NCI-H1694 (cell line): ENCODE results near the gene HIP1.
A peak's percentile ranks its signal among the peaks of the same experiment; 100 is the strongest.
"Not testable (repeated sequence)": the region's sequence is repeated elsewhere in the genome, so short reads cannot be mapped to it uniquely, and the experiment has no call there.

ENCODE experiments used
- DNase-seq: peaks from one replicate; lab custom pipeline; 2025; lab: John Stamatoyannopoulos, UW

The HIP1 gene

DNA sequence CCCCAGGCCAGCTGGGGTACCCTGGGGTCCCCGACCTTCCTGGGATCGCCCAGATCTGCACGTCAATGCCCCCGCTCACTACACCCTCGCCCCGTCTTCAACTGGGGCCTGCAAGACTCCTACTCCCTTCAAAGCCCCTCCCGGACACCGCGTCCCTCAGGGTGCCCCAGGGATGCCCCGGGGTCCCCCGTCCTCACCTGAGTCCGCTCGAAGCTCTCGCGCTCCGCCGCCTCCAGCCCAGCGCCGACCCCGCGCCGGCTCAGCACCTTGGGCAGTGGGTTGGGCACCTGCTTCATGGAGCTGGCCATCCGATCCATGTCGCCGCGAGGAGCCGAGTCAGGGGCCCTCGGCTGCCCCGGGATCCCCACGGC is at the start of gene HIP1:
Gene HIP1 (minus strand): TSS at position 338 of the 371 bp plus-strand sequence. CDS start 21 bp downstream, at position 317.
- DNase-seq = no peak

DNA sequence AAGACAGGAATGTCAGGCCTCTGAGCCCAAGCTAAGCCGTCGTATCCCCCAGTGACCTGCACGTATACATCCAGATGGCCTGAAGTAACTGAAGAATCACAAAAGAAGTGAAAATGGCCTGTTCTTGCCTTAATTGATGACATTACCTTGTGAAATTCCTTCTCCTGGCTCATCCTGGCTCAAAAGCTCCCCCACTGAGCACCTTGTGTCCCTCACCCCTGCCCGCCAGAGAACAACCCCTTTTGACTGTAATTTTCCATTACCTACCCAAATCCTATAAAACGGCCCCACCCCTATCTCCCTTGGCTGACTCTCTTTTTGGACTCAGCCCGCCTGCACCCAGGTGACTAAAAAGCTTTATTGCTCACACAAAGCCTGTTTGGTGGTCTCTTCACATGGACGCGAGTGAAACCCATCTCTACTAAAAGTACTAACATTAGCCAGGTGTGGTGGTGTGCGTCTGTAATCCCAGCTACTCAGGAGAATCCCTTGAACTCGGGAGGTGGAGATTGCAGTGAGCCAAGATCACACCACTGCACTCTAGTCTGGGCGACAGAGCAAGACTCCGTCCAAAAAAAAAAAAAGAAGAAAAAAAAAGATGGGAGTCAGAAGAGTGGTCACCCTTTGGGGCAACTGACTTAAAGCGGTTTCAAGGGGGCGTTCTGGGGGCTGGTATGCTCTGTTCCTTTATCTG is 49.6 kb upstream of the HIP1 start:
- not testable (repeated sequence) for DNase-seq

DNA sequence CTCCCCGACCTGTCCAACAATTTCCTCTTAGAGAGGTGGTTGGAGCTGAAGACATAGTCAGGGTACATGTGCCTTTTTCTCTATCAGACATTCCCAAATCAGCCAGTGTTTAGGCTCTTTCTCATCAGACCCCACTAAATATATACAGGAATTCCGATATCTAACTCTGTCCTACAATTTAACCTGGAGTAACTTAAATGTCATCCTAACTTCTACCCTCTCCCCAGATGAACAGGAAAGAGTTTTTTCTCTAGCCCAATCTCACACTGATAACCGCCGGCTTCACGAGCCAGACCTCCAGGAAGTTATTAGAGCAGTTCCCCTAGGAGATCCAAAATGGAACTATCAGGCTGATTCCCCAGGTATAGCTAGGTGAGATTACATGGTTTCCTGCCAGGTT is 44.3 kb upstream of the HIP1 start:
- not testable (repeated sequence) for DNase-seq

DNA sequence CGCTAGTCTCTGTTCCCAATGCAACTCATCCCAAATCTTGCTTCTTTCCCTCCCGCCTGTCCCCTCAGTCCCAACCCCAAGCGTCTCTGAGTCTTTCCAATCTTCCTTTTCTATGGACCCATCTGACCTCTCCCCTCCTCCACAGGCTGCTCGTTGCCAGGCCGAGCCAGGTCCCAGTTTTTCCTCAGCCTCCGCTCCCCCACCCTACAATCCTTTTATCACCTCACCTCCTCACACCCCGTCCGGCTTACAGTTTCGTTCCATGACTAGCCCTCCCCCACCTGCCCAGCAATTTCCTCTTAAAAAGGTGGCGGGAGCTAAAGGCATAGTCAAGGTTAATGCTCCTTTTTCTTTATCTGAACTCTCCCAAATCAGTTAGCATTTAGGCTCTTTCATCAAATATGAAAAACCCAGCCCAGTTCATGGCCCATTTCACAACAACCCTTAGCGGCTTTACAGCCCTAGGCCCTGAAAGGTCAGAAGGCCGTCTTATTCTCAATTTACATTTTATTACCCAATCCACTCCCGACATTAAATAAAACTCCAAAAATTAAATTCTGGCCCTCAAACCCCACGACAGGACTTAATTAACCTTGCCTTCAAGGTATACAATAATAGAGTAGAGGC is 42.0 kb upstream of the HIP1 start:
- not testable (repeated sequence) for DNase-seq

DNA sequence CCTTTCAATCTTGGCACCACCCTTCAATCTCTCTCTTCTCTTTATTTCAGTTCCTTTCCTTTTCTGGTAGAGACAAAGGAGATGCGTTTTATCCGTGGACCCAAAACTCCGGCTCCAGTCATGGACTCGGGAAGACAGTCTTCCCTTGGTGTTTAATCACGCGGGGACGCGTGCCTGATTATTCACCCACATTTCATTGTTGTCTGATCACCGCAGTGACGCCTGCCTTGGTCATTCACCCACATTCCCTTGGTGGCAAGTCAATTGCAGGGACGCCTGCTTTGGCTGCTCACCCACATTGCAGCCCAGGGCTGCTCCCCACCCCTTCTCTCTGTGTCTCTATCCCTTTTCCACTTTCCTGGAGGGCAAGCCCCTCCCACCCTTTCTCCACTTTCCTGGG is 40.8 kb upstream of the HIP1 start:
- DNase-seq = not testable (repeated sequence)

DNA sequence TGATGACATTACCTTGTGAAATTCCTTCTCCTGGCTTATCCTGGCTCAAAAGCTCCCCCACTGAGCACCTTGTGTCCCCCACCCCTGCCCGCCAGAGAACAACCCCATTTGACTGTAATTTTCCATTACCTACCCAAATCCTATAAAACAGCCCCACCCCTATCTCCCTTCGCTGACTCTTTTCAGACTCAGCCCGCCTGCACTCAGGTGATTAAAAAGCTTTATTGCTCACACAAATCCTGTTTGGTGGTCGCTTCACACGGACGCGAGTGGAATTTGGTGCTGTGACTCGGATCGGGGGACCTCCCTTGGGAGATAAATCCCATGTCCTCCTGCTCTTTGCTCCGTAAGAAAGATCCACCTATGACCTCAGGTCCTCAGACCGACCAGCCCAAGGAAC is 40.3 kb upstream of the HIP1 start:
- DNase-seq = not testable (repeated sequence)

DNA sequence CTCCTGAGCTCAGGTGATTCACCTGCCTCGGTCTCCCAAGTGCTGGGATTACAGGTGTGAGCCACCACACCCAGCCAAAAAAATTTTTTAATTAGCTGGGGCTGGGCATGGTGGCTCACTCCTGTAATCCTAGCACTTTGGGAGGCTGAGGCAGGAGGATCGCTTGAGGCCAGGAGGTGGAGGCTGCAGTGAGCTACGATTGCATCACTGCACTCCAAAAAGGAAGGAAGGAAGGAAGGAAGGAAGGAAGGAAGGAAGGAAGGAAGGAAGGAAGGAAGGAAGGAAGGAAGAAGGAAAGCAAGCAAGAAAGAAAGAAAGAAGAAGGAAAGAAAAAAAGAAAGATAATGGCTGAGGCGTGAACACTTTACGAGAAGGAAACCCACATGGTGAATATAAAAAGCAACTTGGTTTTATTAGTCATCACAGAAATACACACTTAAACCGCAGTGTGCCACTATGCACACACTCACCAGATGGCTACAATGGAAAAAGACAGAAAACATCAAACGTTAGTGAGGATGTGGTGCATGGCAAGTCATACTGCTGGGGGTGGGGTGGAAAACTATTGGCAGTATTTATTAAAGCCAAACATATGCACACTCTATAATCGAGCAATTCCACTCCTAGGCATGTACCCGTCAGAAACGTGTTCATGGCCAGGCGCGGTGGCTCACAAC is 37.7 kb upstream of the HIP1 start:
- peak; percentile 88 for DNase-seq

DNA sequence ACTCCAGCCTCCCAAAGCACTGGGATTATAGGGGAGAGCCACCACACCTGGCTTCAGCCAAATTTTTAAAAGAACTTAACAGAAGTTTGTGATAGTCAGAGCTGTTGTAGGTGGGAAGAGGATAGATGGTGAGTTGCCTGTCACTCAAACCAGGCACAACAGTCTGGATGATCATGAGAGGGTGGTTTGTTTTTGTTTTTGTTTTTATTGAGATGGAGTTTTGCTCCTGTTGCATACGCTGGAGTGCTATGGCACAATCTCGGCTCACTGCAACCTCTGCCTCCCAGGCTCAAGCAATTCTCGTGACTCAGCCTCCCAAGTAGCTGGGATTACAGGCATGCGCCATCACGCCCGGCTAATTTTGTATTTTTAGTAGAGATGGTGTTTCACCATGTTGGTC is 35.2 kb upstream of the HIP1 start:
- DNase-seq = not testable (repeated sequence)

DNA sequence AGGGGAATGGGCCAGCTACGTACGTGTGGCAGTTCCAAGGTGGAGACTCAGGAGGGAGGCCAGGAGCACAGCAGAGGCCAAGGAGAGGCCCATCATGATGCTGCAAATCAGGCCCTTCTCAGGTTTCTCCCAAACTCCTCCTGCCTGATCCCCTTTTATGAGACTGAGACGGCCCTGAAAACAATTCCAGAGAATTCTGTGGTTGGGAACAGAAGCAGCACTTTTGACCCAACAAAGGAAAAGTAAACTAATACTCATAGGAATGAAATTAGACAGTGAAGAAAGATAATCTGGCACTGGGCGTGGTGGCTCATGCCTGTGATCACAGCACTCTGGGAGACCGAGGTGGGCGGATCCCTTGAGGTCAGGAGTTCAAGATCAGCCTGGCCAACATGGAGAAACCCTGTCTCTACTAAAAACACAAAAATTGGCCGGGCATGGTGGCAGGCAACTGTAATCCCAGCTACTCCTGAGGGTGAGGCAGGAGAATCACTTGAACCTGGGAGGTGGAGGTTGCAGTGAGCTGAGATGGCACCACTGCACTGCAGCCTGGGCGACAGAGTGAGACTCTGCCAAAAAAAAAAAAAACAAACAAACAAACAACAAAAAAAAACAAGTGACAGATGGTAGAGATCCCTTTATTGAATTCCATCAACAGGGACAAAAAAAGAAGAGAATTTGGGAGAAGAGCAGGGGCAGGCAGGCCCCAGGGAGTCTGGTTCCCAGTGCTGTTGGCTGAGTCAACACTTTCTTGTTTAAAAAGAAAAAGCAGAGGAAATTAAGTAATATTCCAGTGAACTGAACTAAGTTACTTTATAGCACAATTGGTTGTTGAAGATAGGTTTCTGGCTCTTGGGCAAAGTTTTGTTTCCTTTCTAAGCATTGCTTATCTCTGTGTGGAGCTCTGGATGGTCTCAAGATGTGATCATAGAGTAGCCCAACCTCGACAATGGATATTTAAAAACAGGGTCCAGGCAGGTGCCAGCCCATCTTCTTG is 33.6 kb upstream of the HIP1 start, which contains the start of gene CCL26:
Gene CCL26 (minus strand): TSS at position 131 of the 997 bp plus-strand sequence. CDS start 35 bp downstream, at position 96.
- DNase-seq = peak; percentile 30

DNA sequence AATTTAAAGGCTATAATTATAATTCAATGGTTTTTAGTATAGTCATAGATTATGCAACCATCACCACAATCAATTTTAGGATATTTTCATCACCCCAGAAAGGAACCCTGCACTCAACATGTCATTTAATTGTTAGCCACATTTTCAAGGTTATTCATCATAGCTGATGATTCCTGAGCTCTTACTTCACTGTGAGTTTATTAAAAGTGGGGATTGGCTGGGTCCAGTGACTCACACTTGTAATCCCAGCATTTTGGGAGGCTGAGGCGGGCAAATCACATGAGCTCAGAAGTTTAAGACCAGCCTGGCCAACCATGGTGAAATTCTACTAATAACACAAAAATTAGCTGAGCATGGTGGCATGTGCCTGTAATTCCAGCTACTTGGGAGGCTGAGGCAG is 32.5 kb upstream of the HIP1 start:
- DNase-seq = no peak

DNA sequence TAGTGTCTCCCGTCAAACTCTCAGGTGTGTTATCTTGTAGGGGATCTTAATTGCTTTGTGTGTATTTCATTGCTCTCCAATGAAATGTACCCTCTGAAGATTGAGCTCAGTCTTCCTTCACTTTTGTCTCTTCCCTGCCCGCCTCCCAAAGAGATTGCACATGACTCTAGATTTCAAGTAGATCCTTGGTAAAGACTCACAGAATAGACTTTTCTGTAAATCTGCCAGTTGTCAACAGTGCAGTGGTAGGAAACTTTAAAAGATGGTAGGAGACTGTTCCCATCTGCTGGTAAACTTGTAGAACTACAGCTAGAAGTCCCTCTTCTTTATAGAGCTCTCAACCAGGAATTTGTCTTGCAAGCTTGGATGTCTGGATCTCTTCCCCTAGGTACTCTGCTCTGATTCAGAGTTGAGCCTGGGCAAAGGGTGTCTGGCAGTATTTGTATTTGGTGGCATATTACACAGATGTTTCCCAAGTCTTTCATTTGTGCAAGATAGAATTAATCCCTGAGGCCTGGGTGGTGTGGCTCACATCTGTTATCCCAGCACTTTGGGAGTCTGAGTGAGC is 23.7 kb upstream of the HIP1 start:
- peak; percentile 58 for DNase-seq

DNA sequence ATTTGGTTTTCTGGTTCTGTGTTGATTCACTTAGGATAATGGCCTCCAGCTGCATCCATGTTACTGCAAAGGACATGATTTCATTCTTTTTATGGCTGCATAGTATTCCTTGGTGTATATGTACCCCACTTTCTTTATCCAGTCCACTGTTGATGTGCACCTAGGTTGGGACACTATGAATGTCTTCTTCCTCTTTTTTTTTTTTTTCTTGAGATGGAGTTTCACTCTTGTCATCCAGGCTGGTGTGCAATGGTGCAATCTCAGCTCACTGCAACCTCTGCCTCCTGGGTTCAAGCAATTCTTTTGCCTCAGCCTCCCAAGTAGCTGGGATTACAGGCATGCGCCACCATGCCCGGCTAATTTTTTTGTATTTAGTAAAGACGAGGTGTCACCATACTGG is 23.1 kb upstream of the HIP1 start:
- not testable (repeated sequence) for DNase-seq

DNA sequence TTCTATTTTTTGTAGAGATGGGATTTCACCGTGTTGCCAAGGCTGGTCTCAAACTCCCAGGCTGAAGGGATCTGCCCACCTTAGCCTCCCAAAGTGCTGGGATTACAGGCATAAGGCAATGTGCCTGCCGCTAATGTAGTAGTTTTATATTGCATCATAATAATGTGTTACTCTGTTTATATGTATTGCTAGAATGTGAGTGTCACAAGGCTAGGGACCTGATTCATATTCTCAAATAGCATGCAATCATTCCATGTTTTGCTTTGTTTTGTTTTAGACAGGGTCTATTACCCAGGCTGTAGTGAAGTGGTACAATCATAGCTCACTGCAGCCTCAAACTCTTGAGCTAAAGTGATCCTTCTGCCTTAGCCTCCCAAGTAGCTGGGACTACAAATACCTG is 19.8 kb upstream of the HIP1 start:
- DNase-seq = no peak

DNA sequence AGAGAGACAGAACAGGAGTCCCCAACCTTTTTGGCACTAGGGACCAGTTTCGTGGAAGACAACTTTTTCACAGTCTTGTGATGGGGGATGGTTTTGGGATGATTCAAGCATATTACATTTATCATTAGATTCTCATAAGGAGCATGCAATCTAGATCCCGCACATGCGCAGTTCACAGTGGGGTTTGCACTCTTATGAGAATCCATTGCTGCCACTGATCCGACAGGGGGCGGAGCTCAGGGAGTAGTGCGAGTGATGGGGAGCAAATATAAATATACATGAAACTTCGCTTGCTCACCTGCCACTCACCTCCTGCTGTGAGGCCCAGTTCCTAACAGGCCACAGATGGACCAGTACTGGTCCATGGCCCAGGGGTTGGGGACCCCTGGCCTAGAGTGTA is 19.1 kb upstream of the HIP1 start:
- no peak for DNase-seq

DNA sequence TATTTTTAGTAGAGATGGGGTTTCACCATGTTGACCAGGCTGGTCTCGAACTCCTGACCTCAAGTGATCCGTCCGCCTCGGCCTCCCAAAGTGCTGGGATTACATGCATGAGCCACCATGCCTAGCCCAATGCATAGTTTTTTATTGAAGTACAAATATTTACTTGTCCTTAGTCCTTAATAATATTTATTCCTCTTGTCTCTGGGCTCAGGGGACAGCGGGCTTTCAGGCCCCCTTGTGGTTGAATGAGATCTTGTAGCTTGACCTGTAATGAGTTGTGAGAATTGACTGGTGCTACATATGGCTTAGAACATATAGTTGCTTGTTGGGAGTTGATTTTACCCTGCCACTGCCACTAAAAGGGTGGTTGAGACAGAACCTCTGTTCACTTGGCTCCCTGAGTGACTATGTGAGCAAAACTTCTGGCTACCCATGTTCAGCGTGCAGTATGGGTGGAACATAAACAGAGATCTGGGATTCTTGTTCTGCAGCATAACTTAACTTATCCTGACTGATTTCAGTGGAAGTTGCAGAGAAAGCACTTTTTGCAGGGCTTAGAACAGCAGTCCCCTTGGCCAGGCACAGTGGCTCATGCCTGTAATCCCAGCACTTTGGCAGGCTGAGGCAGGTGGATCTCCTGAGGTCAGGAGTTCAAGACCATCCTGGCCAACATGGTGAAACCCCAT is 18.4 kb upstream of the HIP1 start:
- DNase-seq = no peak

DNA sequence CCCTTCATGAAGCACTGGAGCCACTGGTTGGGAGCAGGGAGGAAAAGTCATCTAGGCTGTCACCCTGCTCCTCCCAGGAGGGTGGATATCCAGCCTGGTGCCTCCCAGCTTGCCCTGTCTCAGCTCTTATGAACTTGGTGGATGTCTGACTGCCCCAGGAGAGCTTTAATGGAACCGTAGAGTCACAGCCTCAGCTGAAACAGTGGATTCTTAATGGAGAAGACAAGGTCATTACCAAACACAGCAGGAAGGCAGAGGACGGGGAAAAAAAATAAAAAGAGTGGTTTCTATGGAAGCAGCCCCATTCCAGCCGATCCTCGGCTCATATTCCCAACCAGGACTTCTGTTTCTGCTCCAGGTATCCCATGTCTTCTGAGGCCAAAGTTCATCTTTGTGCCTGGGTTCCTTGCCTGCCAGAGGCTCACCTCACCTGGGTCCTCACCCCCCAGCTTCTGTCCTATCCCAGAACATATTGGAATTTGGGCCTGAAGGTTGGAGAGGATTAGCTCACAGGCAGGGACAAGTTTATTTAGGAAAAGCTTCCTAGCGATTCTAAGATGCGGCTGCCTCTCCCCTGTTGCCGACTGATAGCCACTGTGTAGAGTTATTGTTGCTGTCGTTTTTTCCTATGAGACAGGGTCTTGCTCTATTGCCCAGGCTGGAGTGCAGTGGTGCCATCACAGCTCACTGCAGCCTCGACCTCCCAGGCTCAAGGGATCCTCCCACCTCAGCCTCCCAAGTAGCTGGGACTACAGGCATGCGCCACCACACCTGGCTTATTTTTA is 17.7 kb upstream of the HIP1 start:
- no peak for DNase-seq

DNA sequence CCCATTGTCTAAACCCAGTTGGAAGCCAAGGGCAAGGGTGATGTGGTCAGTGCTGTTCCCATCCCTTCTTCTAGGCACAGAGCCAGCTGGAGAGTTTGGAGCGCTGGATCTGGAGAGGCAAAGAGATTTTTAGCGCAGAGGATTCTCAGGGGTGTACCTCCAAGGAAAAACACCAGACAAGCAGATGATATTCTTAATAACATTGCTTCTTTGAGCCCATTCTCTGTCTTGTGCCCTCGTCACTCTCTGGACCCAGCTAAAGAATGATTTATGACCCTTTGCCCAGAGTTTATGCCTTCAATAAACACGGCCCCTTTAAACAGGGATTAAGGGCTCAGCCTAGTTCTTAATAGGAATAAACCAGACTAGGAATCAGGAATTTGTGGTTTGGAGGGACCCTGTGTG is 4.7 kb upstream of the HIP1 start:
- DNase-seq = no peak

DNA sequence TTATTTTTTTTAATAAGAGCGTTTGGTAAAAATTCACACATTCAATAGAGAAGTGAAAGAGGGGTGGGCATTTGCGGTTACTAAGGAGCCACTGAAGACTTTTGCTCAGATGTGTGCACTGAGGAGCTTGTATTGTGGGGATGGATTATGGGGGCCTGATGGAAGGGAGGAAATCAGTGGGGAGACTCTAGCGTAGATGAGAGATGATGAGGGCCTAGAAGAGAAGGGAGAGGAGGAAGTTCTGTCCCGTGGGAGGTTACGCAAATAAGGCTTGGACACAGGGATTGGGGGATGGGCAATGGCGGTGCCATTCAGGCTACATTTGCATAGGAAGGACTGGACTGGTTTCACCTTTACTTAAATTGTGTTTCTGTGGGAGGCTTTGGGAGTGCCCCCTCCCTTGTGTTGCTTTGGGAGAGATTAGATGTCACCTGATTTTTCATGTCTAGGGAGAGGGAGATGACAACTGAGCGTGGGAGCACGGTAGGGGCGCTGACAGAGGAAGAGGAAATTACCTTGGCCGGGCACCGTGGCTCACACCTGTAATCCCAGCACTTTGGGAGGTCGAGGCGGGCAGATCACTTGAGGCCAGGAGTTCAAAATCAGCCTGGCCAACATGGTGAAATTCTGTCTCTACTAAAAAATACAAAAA is 2.2 kb upstream of the HIP1 start:
- no peak for DNase-seq

DNA sequence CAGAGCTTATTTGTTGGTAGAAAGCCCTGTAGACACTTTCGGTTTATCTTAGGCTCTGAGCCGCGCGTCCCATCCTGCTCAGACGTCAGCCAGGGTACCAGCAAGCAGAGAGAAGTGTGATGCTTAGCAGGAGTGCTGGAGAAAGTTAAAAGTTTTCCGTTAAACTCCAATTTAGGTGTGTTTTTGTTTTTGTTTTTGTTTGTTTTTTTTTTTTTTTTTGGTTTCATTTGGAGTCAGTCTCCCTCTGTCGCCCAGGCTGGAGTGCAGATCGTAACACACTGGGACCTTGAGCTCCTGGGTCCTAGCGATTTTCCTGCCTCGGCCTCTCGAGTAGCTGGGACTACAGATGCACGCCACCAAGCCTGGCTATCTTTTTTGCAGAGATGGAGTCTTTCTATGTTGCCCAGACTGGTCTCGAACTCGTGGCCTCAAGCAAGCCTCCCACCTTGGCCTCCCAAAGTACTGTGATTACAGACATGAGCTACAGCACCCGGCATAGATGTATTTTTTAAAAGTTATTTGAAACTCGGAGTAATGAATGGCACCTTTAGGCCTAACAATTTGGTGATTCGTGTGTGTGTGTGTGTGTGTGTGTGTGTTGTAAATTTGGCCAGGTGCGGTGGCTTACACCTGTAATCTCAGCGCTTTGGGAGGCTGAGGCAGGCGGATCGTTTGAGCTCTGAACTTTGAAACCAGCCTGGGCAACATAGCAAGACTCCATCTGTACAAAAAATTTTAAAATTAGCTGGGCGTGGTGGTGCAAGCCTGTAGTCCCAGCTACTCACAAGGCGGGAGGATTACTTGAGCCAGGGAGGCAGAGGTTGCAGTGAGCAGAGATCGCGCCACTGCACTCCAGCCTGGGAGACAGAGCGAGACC is 1.3 kb upstream of the HIP1 start:
- no peak for DNase-seq
